HL-60 (cell line): ENCODE data around the gene CAMTA1.

Source experiments
- GABPA ChIP-seq: IDR thresholded peaks from 2 replicates; pipeline ENCODE4 v1.6.1; 2012; ENCODE audit warnings: low read depth
- POLR2AphosphoS5 ChIP-seq: IDR thresholded peaks from 2 replicates; pipeline ENCODE4 v1.6.1; 2012; ENCODE audit warnings: low read depth
- SPI1 ChIP-seq: IDR thresholded peaks from 2 replicates; pipeline ENCODE4 v1.6.1; 2012; ENCODE audit warnings: low read depth, mild to moderate bottlenecking, borderline replicate concordance
- TF ChIP-seq, protein P1 (sequence below): IDR thresholded peaks from one replicate; pipeline ENCODE4 v1.5.1; 2011; ENCODE audit warnings: low read length, control low read depth, inconsistent platforms; ENCODE audit not compliant: insufficient read depth
- TF ChIP-seq, protein P2 (sequence below): IDR thresholded peaks from 2 replicates; pipeline ENCODE4 v1.6.1; 2012; ENCODE audit warnings: low read depth; ENCODE audit not compliant: insufficient replicate concordance

DNA sequence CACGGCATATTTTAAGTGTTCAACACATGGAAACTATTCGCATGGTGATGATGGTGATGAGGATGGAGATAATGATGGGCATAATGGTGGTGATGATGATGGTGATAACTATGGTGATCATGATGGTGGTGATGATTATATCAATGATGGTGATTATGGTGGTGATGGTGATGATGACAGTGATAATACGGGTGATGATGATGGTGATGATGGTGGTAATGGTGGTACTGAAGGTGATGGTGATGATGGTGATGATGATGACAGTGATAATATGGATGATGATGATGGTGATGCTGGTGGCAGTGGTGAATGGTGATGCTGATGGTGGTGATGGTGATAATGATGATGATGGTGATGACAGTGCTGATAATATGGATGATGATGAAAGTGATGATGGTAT lies 644.0 kb downstream of the CAMTA1 start:
- no peak for TF ChIP-seq GABPA
- TF ChIP-seq, protein P1, sequence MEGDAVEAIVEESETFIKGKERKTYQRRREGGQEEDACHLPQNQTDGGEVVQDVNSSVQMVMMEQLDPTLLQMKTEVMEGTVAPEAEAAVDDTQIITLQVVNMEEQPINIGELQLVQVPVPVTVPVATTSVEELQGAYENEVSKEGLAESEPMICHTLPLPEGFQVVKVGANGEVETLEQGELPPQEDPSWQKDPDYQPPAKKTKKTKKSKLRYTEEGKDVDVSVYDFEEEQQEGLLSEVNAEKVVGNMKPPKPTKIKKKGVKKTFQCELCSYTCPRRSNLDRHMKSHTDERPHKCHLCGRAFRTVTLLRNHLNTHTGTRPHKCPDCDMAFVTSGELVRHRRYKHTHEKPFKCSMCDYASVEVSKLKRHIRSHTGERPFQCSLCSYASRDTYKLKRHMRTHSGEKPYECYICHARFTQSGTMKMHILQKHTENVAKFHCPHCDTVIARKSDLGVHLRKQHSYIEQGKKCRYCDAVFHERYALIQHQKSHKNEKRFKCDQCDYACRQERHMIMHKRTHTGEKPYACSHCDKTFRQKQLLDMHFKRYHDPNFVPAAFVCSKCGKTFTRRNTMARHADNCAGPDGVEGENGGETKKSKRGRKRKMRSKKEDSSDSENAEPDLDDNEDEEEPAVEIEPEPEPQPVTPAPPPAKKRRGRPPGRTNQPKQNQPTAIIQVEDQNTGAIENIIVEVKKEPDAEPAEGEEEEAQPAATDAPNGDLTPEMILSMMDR = no peak
- TF ChIP-seq POLR2AphosphoS5 = no peak
- TF ChIP-seq, protein P2, sequence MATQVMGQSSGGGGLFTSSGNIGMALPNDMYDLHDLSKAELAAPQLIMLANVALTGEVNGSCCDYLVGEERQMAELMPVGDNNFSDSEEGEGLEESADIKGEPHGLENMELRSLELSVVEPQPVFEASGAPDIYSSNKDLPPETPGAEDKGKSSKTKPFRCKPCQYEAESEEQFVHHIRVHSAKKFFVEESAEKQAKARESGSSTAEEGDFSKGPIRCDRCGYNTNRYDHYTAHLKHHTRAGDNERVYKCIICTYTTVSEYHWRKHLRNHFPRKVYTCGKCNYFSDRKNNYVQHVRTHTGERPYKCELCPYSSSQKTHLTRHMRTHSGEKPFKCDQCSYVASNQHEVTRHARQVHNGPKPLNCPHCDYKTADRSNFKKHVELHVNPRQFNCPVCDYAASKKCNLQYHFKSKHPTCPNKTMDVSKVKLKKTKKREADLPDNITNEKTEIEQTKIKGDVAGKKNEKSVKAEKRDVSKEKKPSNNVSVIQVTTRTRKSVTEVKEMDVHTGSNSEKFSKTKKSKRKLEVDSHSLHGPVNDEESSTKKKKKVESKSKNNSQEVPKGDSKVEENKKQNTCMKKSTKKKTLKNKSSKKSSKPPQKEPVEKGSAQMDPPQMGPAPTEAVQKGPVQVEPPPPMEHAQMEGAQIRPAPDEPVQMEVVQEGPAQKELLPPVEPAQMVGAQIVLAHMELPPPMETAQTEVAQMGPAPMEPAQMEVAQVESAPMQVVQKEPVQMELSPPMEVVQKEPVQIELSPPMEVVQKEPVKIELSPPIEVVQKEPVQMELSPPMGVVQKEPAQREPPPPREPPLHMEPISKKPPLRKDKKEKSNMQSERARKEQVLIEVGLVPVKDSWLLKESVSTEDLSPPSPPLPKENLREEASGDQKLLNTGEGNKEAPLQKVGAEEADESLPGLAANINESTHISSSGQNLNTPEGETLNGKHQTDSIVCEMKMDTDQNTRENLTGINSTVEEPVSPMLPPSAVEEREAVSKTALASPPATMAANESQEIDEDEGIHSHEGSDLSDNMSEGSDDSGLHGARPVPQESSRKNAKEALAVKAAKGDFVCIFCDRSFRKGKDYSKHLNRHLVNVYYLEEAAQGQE = no peak
- no peak for TF ChIP-seq SPI1
